GDM1 (cell line): ENCODE results near the gene SLC1A7.

Source experiments
- DNase-seq: peaks from one replicate; lab custom pipeline; 2025; lab: John Stamatoyannopoulos, UW

The SLC1A7 gene

DNA sequence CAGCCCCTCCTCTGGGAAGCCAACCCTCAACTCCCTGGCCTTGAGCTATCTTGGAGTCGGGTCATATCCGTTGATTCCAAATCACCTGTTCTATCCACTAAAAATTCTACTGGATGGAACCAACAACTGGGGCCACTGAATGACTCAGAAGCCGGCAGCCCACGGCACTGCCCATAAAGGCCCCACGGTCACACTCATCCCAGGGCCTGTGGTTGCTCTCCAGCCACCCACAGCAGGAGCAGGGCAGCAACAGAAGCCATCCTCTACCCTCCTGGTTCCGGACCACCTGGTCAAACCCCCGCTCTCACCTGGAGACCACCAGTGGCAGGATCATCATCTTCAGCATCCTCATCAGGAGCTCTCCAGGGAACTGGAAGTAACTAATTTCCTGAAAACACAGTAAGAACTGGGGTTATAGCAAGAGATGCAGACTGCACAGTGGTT lies 8.4 kb downstream of the SLC1A7 start:
- DNase-seq = no peak

DNA sequence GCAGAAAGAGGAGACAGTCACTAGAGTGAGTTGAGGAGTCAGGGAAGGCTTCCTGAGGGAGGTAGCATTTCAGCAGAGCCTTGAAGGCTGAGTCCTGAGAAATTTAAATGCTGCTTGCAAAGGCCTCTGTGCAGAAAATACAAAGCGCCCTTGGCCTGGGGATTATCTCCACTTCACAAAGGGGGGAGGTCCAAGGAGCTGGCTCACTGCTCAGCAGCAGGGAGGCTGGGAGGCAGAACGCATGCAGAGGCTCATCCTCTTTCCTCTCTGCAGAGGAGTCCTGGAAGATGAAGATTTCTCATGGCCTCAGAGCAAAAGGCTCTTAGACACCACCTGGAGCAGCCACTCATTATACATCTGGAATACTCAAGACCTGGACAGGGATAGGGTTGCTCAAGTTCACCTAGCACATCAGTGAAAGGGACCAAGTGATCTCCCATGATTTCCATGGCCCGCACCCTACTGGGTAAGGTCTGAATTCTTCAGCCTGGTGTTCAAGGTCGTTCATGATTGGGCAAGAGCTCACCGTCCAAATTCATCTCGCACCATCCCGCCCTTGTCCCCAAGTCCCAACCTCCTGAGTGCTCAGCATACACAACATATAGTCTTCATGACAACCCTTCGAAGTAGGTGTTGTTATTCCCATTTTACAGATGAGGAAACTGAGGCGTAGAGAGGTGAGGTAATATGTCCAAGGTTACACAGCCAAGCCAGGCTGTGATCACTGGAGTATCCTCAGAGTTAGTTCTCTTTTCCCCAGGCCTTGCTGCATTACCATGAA lies 9.0 kb downstream of the SLC1A7 start:
- no peak for DNase-seq

DNA sequence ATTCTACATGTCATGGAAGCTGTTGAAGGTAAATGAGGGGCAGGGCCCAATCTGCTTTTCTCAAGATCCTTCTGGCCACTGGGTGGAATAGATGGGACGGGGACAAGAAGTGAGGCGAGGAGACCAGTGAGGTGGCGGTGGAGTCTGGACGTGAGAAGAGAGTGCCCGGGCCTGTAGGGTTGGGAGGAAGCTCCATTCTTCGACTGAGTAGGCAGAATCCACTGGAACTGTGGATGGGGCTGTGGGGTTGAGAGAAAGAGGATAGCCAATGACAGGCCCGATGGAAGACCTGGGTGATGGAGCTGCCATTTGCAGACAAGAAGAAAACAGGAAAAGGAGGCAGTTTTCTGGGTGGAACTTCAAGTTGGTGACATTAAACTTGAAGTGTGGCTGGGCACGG lies 10.3 kb downstream of the SLC1A7 start:
- no peak for DNase-seq

DNA sequence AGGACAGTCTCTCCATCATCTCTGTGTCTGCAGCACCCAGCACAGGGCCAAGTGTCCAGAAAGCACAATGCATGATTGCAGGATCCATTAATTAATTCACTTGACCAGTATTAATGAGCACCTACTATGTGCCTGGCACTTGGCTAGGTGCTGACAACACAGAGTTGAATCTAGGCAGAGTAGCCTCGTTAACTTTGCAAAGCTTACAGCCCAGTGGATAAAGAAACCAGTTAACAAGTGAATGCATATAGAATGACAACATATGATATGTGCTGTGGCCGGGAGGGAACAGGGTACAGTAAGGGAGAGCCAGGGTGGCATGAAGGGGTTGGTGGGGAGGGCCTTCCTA lies 10.9 kb downstream of the SLC1A7 start:
- DNase-seq = no peak

DNA sequence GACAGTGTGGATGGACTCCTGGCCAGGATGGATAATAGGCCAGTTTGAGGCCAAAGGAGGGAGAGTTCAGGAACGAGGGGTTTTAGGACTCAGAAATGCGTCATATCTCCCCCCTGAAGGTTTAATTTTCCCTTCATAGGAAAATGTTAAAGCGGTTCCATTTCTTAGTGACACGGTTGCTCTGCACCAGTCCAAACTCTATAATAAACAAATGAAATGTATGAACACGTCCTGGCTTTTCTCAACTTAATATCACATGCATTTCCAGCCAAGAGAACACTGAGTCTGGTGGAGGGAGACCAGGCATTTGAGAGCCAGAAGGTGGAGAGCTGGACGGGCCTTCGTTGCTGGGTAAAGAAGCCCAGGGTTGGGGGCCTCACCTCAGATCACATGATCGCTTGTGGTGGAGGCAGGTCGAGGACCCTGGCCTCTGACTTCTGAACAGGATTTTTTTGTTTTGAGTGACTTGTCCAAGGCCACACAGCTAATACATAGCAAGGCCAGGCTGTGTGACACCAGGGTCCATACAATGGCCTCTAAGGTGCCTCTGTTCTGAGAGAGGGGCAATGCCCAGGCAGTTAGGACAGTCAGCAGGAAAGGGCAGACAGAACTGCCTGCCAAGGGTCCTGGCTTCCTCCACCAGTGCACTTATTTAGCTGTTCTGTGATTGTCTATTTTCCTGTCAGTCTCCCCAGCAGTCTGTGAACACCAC lies 11.4 kb downstream of the SLC1A7 start:
- no peak for DNase-seq

DNA sequence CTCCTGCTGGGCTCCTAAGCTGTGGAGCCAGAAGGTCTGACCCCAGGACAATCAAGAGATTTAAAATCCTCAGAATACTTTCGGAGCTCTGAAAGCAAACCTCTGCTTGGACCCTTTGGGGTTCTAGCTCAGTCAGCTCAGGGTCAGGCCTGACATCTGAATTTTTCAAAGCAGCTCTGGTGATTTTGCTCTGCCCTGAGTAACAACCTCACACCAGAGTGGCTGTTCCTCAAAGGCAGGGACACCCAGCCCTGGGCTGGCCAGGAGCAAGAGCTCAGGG lies 11.9 kb downstream of the SLC1A7 start:
- no peak for DNase-seq

DNA sequence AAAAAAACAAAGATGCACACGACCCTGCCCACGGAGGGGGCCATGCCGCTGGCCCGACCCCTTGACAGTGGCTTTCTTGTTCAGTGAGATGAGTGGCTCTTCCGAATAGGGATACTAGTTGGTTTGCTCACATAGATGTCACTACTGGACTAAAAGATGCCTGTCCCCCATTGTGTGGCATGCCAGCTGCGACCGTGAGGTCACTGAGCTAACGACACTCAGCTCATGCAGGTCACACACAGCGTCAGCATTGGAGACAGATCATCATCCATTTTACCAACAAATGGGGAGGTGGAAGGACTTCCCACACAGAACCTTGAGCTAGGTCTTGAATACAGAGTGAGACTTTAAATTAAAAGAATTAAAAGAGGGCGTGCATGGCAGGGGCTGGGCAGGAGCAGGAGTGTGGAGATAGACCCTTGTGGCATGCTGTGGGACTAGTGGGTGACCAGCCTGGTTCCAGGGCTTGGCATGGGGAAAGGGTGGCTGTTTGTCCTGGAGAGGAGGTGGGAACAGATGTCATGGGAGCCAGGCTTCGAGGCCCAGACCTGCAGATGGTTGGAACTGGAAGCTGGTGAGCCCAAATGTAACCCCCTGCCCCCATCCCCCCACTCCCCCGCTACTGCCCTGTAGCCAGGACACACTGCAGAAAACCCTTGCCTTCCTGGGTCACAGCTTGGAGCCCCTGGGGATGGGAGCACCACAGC lies 12.4 kb downstream of the SLC1A7 start:
- no peak for DNase-seq

DNA sequence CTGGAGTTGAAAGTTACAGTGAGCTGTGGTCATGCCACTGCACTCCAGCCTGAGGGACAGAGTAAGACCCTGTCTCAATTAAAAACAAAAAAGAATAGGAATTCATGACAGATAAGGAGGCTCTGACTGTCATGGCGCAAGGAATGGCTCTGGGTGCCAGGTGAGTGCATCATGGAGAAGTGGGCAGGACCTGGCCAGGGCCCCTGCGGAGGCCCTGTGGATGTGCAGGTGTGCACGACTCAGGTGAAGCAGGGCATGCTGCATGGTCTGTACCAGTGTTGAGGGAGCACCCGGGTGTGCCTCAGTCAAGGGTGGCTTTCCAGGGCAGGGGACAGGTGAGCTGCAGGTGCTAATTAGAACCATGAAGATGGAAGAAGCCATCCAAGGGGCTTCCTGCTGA lies 14.0 kb downstream of the SLC1A7 start:
- no peak for DNase-seq

DNA sequence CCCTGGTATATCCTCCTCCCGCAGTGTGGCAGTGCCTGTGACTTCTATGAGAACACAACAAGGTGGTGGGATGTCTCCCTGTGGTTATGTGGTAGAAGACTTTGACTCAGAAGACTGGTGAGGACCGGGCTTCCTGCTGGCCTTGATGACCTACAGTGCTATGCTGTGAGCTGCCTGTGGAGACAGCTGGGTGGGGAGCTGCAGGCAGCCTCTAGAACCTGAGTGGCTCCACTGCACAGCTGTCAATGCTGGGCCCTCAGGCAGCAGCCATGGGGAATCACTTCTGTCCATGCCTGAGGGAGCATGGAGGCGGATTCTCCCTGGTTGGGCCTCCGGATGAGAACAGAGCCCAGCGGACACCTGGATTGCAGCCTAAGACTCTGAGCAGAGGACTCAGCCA lies 14.9 kb downstream of the SLC1A7 start:
- DNase-seq = no peak

DNA sequence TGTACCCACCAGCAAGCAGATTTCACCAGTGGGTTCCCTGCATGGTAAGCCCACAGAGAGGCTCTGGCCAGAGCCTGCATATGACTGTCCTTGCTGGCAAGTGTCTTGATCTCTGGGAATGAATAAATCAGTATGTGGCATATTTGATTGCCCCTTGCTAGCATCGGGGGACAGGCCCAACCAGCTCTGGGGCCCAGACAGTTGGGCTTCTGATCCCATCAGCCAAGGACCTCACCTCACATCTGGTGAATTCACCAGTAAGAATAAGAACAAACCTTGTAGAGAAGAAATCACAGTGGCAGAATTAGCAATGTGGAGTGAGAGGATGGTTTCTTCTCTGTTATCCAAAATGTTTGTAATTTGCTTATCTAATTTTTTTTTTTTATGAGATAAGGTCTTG lies 15.9 kb downstream of the SLC1A7 start:
- DNase-seq = no peak

DNA sequence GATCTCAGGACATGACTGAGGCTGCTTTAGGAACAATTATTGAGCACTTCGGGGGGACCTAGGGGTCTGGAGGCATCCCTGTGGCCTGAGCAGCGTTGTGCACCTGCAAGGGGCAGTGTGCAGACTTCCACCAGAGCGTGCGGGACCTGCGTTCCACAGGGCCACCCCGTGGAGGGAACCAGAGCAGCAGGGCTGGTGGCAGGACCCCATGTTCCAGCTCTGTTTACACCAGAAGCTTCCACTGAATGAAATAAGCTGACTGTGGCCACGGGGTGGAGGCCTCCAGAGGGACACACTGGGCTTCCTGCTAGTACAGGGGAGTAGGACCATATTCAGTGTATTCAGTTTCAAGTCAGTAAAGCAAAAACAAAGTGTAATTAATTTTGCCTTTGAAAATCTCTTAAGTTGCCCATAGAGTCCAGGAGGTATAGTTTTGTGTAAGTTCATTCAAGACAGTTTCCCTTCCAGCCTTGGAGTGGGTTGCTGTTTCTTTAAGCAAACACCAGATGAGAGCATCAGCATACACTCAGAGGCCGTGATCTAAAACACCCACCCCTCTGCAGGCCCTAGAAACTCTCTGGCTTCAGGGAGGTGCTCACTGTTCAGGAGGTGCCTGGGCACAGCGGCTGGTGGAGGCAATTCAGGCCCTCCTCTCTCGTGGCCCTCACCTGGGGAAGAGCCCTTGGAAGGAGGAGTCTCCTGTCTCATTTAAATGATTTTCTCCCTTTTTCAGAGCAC lies 16.6 kb downstream of the SLC1A7 start:
- DNase-seq = no peak

DNA sequence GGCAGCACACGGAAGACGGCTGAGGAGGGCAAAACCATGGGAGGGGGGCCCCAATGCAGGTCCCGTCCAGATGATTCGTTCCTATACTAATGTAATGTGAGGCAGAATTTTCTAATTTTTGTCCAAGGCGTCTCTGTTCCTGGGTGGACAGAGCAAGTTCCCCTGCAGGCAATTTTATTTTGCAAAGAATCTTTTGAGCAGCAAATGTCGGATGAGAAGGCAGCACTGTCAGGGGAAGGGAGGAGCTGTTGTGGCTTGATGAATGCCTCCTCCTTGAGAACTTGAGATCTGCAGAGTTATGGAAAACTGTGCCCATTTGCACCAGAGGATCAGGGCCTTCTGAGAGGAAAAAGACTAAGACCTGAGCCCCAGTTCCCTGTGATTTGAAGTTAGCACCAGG lies 17.3 kb downstream of the SLC1A7 start:
- DNase-seq = no peak

DNA sequence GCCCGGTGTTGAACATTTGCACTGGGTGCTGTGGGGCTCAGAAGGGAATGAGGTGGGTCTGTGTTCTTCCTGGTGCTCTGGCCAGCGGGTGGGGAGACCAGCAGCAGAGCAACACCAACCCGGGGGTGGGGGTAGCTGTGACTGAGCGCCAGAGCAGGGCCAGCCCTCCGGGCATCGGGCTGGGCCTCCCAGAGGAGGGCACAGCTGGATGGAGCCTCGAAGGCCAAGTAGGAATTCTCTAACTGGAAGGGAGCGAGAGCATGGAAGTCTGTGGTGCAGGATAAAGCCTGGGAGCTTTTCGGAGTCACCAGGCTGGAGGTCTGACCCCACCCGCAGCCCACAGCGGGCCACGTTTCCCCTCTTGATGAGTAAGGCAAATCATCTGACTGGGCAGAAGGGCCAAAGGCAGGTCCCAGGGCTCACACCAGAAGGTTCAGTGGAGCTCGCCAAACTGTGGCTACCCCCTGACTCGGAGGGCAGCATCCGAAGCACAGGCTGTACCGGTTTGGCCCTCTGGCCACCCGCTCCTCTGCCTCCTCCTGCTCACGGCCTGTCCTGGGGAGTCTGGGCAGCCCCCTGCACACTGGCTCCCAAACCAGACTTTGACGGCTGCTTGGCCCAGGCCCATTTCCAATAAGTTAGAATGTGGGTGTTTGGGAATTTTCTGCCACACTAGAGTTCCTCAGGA lies 18.8 kb downstream of the SLC1A7 start:
- no peak for DNase-seq

DNA sequence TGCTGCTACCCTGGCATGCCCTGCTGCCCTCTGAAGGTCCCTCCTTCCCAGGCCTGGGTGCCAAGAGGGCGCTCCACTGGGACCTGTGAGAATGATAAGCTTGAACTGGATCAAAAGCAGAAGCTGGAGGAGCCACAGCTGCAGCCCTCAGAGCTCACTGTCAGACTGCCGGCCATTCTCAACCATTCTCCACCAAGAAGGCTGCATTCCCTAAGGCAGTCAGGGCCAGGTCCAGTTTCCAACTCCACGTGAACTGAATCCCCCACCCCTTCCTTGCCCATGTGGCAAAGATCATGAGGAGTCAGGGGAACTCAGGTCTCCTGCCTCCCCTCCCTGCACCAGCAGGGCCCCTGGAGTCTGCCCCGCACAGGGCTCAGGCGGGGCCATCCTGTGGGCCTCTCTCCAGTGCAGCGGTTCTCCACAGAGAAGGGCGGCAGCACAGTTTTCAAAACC lies 19.5 kb downstream of the SLC1A7 start:
- no peak for DNase-seq

DNA sequence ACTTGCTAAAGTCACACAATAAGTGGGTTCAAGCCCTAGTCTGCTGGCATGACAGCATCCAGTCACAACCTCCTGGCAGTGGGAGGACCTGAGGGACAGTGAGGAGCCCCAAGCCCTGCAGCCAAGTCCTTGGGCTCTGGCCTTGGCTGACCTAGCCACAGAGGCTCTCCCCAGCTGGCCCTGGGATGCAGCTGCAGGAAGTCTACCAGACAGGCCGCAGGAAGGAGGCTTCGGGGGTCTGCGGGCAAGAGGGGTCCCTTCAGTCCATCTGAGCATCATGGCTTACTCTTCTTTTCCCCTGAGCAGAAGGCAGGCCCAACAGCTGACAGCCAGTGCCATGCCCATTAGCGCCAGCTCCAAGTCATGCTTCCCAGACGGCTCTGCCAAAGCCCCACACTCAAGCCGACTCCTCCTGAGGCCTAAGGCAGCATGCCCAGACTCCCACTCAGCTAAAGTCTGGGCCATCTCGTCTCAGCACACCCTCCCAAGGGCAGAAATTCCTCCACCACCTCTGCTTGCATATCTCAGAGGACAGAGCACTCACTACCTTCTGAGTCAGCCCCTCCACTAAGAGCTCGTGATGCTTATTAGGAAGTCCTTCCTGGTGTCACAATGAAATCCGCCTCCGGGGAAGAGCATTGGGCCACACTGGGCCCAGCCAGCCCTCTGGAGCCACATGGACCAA lies 20.1 kb downstream of the SLC1A7 start:
- no peak for DNase-seq

DNA sequence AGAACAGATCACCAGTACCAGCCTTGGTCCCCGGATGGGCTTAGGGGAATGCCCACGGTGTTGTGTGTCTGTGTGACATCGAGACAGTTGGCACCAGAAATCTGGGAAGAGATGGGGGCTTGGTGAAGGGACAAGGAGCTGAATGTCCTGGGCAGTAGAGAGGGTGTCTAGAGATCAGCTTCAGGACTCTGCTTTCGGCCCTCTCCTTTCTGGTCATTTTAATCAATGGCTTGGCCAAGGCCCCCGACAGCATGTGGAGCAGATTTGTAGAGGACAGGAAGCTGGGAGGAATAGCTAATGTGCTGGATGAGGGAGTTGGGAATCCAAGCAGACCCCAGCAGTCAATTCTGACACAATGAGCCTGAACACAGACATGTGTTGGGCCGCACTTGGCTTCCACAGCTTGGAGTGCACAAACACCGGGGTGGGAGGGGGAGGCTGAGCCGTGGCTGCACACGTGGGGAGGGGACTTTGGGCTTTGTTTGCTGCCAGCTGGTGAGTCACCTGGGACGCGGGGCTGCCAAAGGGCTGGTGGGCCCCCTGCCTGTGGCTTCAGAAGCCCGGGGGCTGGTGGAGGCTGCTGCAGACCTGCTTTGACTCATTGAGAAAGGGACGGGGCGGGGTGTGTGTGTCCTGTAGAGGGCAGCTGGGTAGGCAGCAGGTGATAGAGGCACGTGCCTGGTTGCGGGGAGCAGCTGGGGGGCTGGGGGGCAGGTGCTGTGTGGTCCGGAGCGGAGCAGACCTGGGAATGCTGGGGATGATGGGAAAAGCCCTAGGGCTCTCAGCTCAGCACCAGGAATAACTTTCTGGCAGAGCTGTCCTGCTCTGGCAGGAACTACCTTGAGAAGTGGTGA lies 20.9 kb downstream of the SLC1A7 start:
- no peak for DNase-seq

DNA sequence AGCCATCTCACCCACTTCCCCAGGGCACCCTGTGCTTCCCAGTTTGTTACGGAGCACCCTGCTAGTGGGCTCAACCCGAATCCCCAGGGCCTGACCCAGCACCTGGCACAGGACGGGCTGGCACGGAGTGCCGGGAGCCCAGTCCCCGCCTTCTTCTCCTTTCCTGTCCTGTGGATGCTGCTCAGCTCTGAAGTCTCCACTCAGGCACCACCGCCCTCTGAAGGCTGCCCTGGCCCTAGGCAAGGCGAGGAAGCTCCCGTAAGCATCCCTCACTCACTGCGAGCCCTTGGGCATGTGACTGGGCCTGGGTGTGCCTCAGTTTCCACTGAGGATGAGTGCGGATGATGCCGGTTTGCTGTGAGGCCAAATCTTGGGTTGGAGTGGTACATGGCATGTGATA lies 21.8 kb downstream of the SLC1A7 start:
- DNase-seq = no peak

DNA sequence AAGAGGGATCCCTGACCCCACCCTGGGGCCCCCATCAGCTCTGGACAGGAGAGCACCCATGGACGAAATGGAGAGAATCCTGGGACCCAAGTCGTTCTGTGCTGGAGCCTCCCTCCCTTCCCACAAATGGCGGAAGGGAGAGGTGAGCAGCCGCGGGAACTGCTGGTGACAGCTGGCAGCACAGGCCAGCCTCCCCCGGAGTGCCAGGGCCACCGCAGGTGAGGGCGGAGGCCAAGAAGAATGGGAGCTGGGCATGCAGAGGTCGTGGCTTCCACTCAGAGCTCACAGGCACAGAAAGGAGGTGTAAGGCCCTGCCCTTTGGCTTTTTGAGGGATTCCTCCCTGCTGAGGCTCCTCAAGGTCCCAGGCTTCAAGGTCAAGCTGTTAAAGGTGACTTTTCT lies 24.6 kb downstream of the SLC1A7 start:
- no peak for DNase-seq

DNA sequence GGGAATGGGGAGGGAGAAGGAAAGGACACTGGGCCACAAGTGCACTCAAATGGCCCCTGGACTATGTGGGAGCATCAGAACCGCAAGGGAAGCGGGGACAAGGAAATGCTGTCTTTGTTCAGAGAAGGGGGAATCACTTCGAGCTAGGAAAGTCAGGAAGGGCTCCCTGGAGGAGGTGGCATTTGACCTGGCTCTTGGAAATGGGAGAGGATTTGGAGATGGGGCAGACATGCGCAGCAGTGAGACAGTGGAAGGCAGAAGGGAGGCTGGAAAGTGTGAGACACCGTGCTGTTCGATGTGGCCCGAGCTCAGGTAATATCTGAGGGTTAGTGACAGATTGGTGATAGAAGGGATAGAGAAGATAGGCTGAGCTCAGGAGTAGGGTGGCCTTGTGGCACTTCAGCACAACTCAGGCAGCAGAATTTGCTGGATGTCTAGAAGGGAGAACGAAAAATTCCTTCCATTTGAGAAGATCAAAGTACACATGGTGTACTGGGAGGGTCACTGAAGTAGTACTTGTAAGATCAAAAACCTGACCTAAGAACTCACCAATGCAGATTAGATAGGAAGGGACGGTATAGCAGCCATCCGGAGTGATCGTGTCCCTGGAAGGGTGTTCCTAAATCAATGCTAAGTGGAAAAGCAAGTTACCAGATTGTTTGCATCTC lies 25.4 kb downstream of the SLC1A7 start:
- no peak for DNase-seq

DNA sequence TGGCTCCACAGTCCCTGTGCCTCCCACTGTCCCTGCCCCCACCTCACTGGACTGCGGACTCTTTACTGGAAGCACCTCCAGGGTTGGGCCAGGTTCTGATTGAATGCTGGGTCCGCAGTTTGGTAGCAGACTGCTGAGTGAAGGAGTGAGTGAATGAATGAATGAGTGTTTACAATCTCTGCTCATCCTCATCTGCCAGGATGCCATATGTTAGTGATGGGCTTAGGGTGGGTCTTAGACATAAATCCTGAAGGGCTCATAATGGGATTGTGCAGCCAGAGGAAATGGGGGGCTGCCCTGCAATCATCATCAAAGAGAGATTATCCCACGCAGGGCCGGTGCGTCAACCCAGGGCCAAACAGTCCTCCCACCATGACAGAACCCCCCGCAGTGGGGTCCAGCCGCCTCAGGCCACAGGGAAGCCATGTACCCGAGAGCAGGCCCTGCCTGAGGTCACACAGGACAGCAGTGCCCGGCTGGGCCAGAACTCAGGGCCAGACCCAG lies 26.1 kb downstream of the SLC1A7 start:
- no peak for DNase-seq
